Motor neuron (in vitro differentiated cells): ENCODE results near the gene HS6ST2. TPM values are rescaled to one million over a fixed set of nuclear protein-coding genes. Genes with fewer than 3 reads are reported as not detected.
A peak's percentile ranks its signal among the peaks of the same experiment; 100 is the strongest.

Source experiments
- ATAC-seq, 8 experiments: fragments of 200-7000 bp; cut with Tn5 transposase; replicated peaks in 6 of 8; 2 replicates each; pipeline ENCODE4 v1.8.0; 2021; ENCODE audit warnings: mild to moderate bottlenecking in 8 of 8, moderate library complexity in 8 of 8
- H3K27ac ChIP-seq, 2 donors: fragments of 250-450 bp; sonication (Bioruptor Pico); 2 replicates each; pipeline ENCODE4 v1.9.0; 2021; ENCODE audit warnings: antibody characterized with exemption in 2 of 2, mild to moderate bottlenecking in 2 of 2, moderate library complexity in 1 of 2
- H3K4me1 ChIP-seq, 2 donors: fragments of 250-450 bp; sonication (Bioruptor Pico); replicated peaks in 1 of 2; 2 replicates each; pipeline ENCODE4 v1.6.1; 2021; ENCODE audit warnings: antibody characterized with exemption in 2 of 2, mild to moderate bottlenecking in 2 of 2, moderate library complexity in 1 of 2
- H3K4me3 ChIP-seq, 5 donors: fragments of 250-450 bp; sonication (Bioruptor Pico); 2 replicates each; pipeline ENCODE4 v1.9.0; 2021; ENCODE audit warnings: antibody characterized with exemption in 5 of 5, mild to moderate bottlenecking in 5 of 5, moderate library complexity in 4 of 5
- whole genome bisulfite sequencing, 10 experiments: fragments of 450-650 bp; shearing (Covaris generic); methylation state at CpG; one replicate each; pipeline ENCODE4 v1.0.0; 2022; 5-methylcytosine and 5-hydroxymethylcytosine counted together
- in situ Hi-C, 9 experiments: fragments of 400-800 bp; cut with MboI; loops; one replicate each; pipeline ENCODE4 v1.15.0; 2021; ENCODE audit warnings: low sequenced_read_pairs in 9 of 9, low pct_unique_long_range_greater_than_20kb in 2 of 9; ENCODE audit not compliant: unreplicated experiment in 9 of 9
- total RNA-seq, 8 experiments: library from RNA; unstranded; fragments of 300-600 nt; gene quantifications; 2 replicates each; pipeline versions ENCODE4 v1.2.3 to v1.2.4, GENCODE V29; 2022

Gene HS6ST2
- total RNA-seq, 8 experiments from 2014 or later = 14.2 to 25.7 (median 15.7) TPM

- Histone ChIP-seq H3K4me3 (no peak overlapping the region), H3K27ac (no peak overlapping the region), H3K4me1 (no peaks in the 10 kb centered on the region)
- peak in 3 of 8 experiments; percentile 78 to 90 (median 78) for ATAC-seq
- WGBS, 10 experiments = 0 to 26% methylated on average over 1 to 3 of the region's 4 CpGs; no CpG with 5 or more reads in 8 of the 10 experiments
- in situ Hi-C loops = loop anchor here in 4 of 9 experiments (25.0 kb wide), 5 partner anchors 328 to 778 kb away; no protein-coding TSS in a partner anchor
Measured at GRCh38 chrX:132615391-132616131, 342.9 kb downstream of the HS6ST2 start.

- ATAC-seq = peak in 1 of 8 experiments; percentile 26
- in situ Hi-C loops = loop anchor here in 4 of 9 experiments (25.0 kb wide), 5 partner anchors 327 to 777 kb away; no protein-coding TSS in a partner anchor
- 31% methylated on average over 2 of the region's 6 CpGs; no CpG with 5 or more reads in 9 of the 10 experiments for WGBS, 10 experiments
- no peak overlapping the region for H3K4me3 ChIP-seq
- H3K4me1 ChIP-seq = no peaks in the 10 kb centered on the region
- H3K27ac ChIP-seq = no peak overlapping the region
Measured at GRCh38 chrX:132614297-132614696, 344.1 kb downstream of the HS6ST2 start.

DNA sequence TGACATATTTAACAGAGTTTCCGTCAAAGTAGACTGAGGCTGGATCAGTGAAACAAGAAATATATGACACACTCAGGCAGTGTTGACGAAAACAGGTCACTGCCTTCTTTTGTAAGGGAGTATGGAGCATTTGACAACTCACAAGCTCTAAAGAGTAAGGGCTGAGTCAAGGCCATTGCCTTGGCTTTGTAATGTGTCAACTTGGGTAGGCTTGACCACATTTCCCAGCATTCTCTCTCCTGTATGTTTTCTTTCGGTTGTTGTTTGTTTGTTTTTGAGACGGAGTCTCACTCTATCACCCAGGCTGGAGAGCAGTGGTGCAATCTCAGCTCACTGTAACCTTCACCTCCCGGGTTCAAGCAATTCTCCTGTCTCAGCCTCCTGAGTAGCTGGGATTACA is 344.6 kb downstream of the HS6ST2 start:
- WGBS, 10 experiments = 66 to 80% (median 80%) methylated on average over 1 to 4 of the region's 5 CpGs; no CpG with 5 or more reads in 6 of the 10 experiments
- Histone ChIP-seq H3K4me3 (no peak overlapping the region), H3K4me1 (no peaks in the 10 kb centered on the region), H3K27ac (no peak overlapping the region)
- in situ Hi-C loops = loop anchor here in 4 of 9 experiments (25.0 kb wide), 5 partner anchors 326 to 776 kb away; no protein-coding TSS in a partner anchor
- ATAC-seq = no peak

DNA sequence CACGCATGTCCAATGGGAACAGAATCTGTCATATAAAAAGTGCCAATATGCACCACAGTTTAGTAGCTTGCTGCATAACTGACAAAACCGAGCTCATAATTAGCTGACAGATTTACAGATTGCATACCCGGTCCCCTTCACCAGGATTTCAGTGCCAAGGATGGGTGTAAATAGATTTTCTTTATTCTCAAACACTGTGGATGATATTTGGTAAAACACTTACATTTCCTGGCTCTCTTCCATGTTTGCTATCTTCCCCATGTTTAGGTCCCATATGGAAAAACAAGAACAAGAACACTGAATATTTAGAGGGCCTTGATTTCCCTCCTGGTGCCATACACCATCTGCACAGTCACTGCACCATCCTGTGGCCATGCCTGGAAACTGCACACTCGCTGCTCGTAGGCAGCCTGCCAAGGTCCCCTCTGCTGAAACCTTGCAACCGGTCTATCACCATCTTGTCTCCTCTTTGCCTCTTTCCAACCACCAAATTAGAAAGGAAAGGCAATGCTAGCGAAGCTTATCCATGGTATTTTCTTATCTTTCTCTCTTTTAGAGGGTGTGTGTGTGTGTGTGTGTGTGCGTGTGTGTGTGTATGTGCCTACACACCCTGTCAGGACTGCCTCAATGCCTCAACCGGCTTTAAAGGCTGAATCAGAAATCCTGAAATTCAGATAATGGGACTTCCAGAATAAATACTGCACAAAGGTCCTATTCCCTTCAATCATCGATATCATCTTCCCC is 345.4 kb downstream of the HS6ST2 start:
- Histone ChIP-seq H3K27ac (no peak overlapping the region), H3K4me1 (no peaks in the 10 kb centered on the region), H3K4me3 (no peak overlapping the region)
- in situ Hi-C loops = loop anchor here in 4 of 9 experiments (25.0 kb wide), 5 partner anchors 326 to 776 kb away; no protein-coding TSS in a partner anchor
- ATAC-seq = peak in 6 of 8 experiments; percentile 28 to 71 (median 46)
- 20 to 100% (median 73%) methylated on average over 1 to 6 of the region's 10 CpGs; no CpG with 5 or more reads in 6 of the 10 experiments for WGBS, 10 experiments

DNA sequence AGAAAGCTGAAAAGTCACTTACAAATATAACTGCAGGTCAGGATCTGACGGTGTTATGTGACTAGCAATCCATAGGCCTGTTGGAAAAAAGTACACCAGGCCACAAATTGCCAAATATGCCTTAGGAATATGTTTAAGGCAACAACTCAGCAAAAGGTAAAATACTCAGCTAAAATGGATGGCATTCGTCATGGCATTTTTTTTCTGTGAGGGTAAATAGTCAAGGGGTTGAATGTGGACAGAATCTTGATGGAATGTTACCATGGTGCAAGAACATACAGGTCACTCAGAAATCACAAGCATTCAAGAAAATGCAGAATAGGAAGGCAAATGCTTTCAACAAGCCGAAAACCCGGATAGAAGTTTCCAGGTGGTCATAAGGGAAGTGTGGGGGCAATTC is 347.9 kb downstream of the HS6ST2 start:
- 40 to 95% (median 73%) methylated on average over 1 to 4 of the region's 4 CpGs; no CpG with 5 or more reads in 4 of the 10 experiments for WGBS, 10 experiments
- in situ Hi-C loops = loop anchor here in 4 of 9 experiments (25.0 kb wide), 5 partner anchors 323 to 773 kb away; no protein-coding TSS in a partner anchor

GRCh38 chrX:132609362-132609848 is 349.0 kb downstream of the HS6ST2 start:
- ATAC-seq = peak in 3 of 8 experiments; percentile 37 to 53 (median 51)
- Histone ChIP-seq H3K27ac (no peak overlapping the region), H3K4me1 (no peaks in the 10 kb centered on the region), H3K4me3 (no peak overlapping the region)
- WGBS, 10 experiments = 71 to 75% methylated on average over 1 of the region's 1 CpG; no CpG with 5 or more reads in 8 of the 10 experiments
- in situ Hi-C loops = loop anchor here in 4 of 9 experiments (25.0 kb wide), 5 partner anchors 322 to 772 kb away; no protein-coding TSS in a partner anchor

More for the DNA sequence above, 347.9 kb downstream of the HS6ST2 start:
- ATAC-seq = no peak
- H3K4me3 ChIP-seq = no peak overlapping the region
- no peaks in the 10 kb centered on the region for H3K4me1 ChIP-seq
- no peak overlapping the region for H3K27ac ChIP-seq

DNA sequence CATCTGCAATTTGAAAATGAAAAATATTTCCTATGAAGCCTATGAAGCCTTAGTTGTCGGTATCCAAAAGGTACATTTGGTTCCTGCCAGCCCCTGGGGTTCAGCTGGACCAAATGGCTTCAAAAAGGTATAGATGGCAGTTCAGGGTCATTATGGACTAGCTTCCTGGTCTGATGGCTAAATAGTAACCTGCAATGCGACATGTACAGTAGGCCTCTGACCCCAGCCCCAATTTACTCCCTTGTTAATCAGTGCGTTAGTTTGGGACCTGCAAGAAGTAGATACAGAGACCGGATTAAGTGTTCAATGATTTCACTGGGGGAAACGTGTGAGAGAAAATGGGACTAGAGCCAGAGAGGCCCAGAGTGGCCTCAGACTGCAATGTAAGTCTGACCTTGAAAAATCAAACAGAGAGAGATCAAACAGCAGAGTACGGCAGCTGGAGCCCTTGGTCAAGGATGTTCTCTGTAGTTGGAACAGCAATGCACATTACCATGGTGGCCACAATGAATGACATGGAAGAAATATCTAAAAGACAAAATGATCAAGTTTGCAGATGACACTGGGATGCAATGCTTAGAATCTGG is 354.6 kb downstream of the HS6ST2 start:
- Histone ChIP-seq H3K4me3 (no peak overlapping the region), H3K27ac (no peak overlapping the region), H3K4me1 (no peaks in the 10 kb centered on the region)
- in situ Hi-C loops = loop anchor here in 4 of 9 experiments (25.0 kb wide), 5 partner anchors 316 to 766 kb away; no protein-coding TSS in a partner anchor
- no peak for ATAC-seq
- 50 to 93% (median 86%) methylated on average over 1 to 5 of the region's 6 CpGs; no CpG with 5 or more reads in 5 of the 10 experiments for WGBS, 10 experiments

GRCh38 chrX:132602701-132603100 is 355.7 kb downstream of the HS6ST2 start:
- in situ Hi-C loops = loop anchor here in 4 of 9 experiments (25.0 kb wide), 5 partner anchors 315 to 765 kb away; no protein-coding TSS in a partner anchor
- no peak for ATAC-seq
- Histone ChIP-seq H3K4me1 (no peaks in the 10 kb centered on the region), H3K4me3 (no peak overlapping the region), H3K27ac (no peak overlapping the region)
- WGBS, 10 experiments = 24 to 100% (median 47%) methylated on average over 1 to 3 of the region's 4 CpGs; no CpG with 5 or more reads in 6 of the 10 experiments

DNA sequence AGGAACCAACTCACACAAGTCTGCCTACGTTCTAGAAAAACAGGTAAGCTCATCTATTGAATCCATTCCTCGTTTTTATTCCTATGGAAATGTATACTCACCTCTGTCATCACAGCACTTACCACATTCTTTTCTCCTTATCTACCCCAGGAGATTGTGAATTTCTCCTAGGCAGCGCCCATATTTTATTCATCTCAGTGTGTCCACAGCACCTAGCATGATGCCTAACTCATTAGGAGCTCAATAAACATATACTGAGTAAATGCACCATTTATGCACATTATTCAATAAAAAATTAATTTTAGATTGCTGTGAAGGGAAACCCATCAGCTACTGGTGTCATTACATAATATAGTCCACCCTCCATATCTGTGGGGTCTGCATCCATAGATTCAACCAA is 363.4 kb downstream of the HS6ST2 start:
- no peak overlapping the region for H3K4me3 ChIP-seq
- no peaks in the 10 kb centered on the region for H3K4me1 ChIP-seq
- WGBS, 10 experiments = 7 to 90% (median 60%) methylated on average over 1 to 3 of the region's 3 CpGs; no CpG with 5 or more reads in 6 of the 10 experiments
- in situ Hi-C loops = loop anchor here in 1 of 9 experiments (25.0 kb wide), 1 partner anchor 308 kb away; no protein-coding TSS in a partner anchor
- no peak overlapping the region for H3K27ac ChIP-seq
- peak in 2 of 8 experiments; percentile 78 to 89 for ATAC-seq

DNA sequence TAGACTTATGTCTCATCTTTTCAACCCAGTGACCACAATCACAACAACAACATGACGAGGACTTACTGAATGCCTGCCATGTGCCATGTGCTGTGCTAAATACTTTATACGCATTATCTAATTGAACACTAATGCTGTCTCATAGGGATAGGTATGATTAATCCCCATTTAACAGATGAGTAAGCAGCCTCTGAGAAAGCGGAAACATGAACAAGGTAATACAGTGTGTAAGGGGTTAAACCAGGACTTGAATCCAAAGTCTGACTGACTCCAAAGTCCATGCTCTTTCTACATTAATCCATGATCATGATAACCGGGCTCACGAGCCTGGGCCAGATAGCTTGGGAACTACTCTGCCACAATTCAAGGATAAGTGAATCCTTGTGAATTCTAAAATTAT is 364.3 kb downstream of the HS6ST2 start:
- Histone ChIP-seq H3K4me3 (no peak overlapping the region), H3K27ac (no peak overlapping the region), H3K4me1 (no peaks in the 10 kb centered on the region)
- WGBS, 10 experiments = 17 to 100% (median 52%) methylated on average over 1 to 5 of the region's 5 CpGs; no CpG with 5 or more reads in 4 of the 10 experiments
- in situ Hi-C loops = loop anchor here in 1 of 9 experiments (25.0 kb wide), 1 partner anchor 307 kb away; no protein-coding TSS in a partner anchor
- no peak for ATAC-seq

GRCh38 chrX:132592880-132593279 is 365.5 kb downstream of the HS6ST2 start:
- in situ Hi-C loops = loop anchor here in 1 of 9 experiments (25.0 kb wide), 1 partner anchor 306 kb away; no protein-coding TSS in a partner anchor
- peak in 3 of 8 experiments; percentile 38 to 66 (median 47) for ATAC-seq
- Histone ChIP-seq H3K27ac (no peak overlapping the region), H3K4me3 (no peak overlapping the region), H3K4me1 (no peaks in the 10 kb centered on the region)
- 0 to 33% (median 14%) methylated on average over 1 to 2 of the region's 2 CpGs; no CpG with 5 or more reads in 6 of the 10 experiments for WGBS, 10 experiments
